OCI-LY1 (cell line): Measurements from ENCODE around the gene POLE2.

Experiments
- H2AFZ ChIP-seq: fragments of 200-600 bp; sonication (generic), shearing (Covaris generic); 2 replicates; pipeline ENCODE4 v1.6.0; 2014; ENCODE audit warnings: antibody characterized with exemption, mild to moderate bottlenecking, low read length
- H3F3A ChIP-seq: fragments of 200-600 bp; sonication (generic), shearing (Covaris generic); 2 replicates; pipeline ENCODE4 v1.6.0; 2014; ENCODE audit warnings: mild to moderate bottlenecking, antibody characterized with exemption, low read length, moderate library complexity; ENCODE audit not compliant: insufficient read depth
- H3K27ac ChIP-seq: fragments of 200-600 bp; sonication (generic); 2 replicates; pipeline ENCODE4 v1.5.1; 2014; ENCODE audit warnings: low read length, mixed run types, mild to moderate bottlenecking, low read depth; ENCODE audit not compliant: poor library complexity, severe bottlenecking
- H3K27me3 ChIP-seq: fragments of 200-600 bp; sonication (generic); 2 replicates; pipeline ENCODE4 v1.6.0; 2014; ENCODE audit warnings: antibody characterized with exemption, mild to moderate bottlenecking, low read length, moderate library complexity; ENCODE audit not compliant: insufficient read depth
- H3K36me3 ChIP-seq: fragments of 200-600 bp; sonication (generic); 2 replicates; pipeline ENCODE4 v1.6.1; 2014; ENCODE audit warnings: mild to moderate bottlenecking, antibody characterized with exemption, low read length, moderate library complexity, mixed read lengths; ENCODE audit not compliant: insufficient read depth
- H3K4me1 ChIP-seq: fragments of 200-600 bp; sonication (generic); 2 replicates; pipeline ENCODE4 v1.5.1; 2014; ENCODE audit warnings: mild to moderate bottlenecking, low read length, moderate library complexity; ENCODE audit not compliant: insufficient read depth, severe bottlenecking
- H3K4me2 ChIP-seq: fragments of 200-600 bp; sonication (generic), shearing (Covaris generic); 2 replicates; pipeline ENCODE4 v1.6.1; 2014; ENCODE audit warnings: low read length
- H3K4me3 ChIP-seq: fragments of 200-600 bp; sonication (generic); 2 replicates; pipeline ENCODE4 v1.5.1; 2014; ENCODE audit warnings: low read length, low read depth, mild to moderate bottlenecking, mixed read lengths; ENCODE audit not compliant: poor library complexity, severe bottlenecking
- H3K79me2 ChIP-seq: fragments of 200-600 bp; shearing (Covaris generic); 2 replicates; pipeline ENCODE4 v1.6.1; 2016; ENCODE audit warnings: mixed run types, low read length, mixed read lengths; ENCODE audit not compliant: insufficient read depth
- H3K9ac ChIP-seq: fragments of 200-600 bp; sonication (generic), shearing (Covaris generic); 2 replicates; pipeline ENCODE4 v1.6.1; 2014; ENCODE audit warnings: mild to moderate bottlenecking, low read length, mixed read lengths
- H3K9me2 ChIP-seq: fragments of 200-600 bp; sonication (generic), shearing (Covaris generic); 2 replicates; pipeline ENCODE4 v1.6.1; 2014; ENCODE audit warnings: low read depth, mild to moderate bottlenecking, low read length, mixed read lengths
- H3K9me3 ChIP-seq: fragments of 200-600 bp; shearing (Covaris generic); 2 replicates; pipeline ENCODE4 v1.6.1; 2014; ENCODE audit warnings: low read length, mixed read lengths
- H4K20me1 ChIP-seq: fragments of 200-600 bp; sonication (generic), shearing (Covaris generic); 2 replicates; pipeline ENCODE4 v1.6.0; 2016; ENCODE audit warnings: mild to moderate bottlenecking, low read length; ENCODE audit not compliant: insufficient read depth
- CTCF ChIP-seq: fragments of 200-600 bp; sonication (generic), shearing (Covaris generic); IDR thresholded peaks from 2 replicates; pipeline ENCODE4 v1.5.1; 2017; ENCODE audit warnings: mild to moderate bottlenecking, antibody characterized with exemption, low read length, moderate library complexity, mixed read lengths
- EZH2 ChIP-seq: fragments of 200-600 bp; sonication (generic), shearing (Covaris generic); IDR thresholded peaks from 2 replicates; pipeline ENCODE4 v1.8.0; 2017; ENCODE audit warnings: borderline replicate concordance, mixed run types, mild to moderate bottlenecking, antibody characterized with exemption, low read length, moderate library complexity, mixed read lengths

POLE2 gene

GRCh38 chr14:49677643-49678042 lies 10.4 kb downstream of the POLE2 start:
- Histone ChIP-seq H3K4me2 (no peak overlapping the region), H3K79me2 (no peaks in the 10 kb centered on the region), H3K4me1 (no peaks in the 10 kb centered on the region), H3K9me3 (no peaks in the 10 kb centered on the region), H2AFZ (no peak overlapping the region), H3K36me3 (peaks cover 86% of the 10 kb centered on the region), H3K27ac (no peak overlapping the region), H4K20me1 (no peaks in the 10 kb centered on the region), H3K9me2 (no peaks in the 10 kb centered on the region), H3K4me3 (no peak overlapping the region), H3K9ac (no peak overlapping the region), H3F3A (no peaks in the 10 kb centered on the region), H3K27me3 (no peaks in the 10 kb centered on the region)
- TF ChIP-seq EZH2: no peak
- TF ChIP-seq CTCF: no peak

DNA sequence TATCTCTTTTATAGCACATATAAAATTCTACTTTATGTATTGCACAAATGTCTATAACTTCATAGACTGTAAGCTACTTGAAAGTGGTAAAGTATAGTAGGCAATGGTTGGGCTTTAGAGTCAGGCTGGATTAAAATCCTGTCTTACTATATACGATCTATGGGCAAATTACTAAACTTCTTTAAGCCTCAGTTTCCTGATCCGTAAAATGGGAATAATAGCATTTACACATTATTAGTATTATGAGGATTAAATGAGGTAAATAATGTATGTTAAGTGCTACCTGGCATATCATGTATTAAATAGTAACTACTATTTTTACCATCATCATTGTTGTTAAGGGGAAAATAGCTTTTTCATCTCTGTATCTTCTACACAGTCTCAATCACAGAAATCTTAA lies 14.4 kb downstream of the POLE2 start:
- TF ChIP-seq CTCF (no peak), EZH2 (no peak)
- no peaks in the 10 kb centered on the region for H3K4me1 ChIP-seq
- peaks cover 71% of the 10 kb centered on the region for H3K36me3 ChIP-seq
- H3F3A ChIP-seq: no peaks in the 10 kb centered on the region
- no peak overlapping the region for H3K27ac ChIP-seq
- no peaks in the 10 kb centered on the region for H3K79me2 ChIP-seq
- no peaks in the 10 kb centered on the region for H3K27me3 ChIP-seq
- H3K9me2 ChIP-seq: no peaks in the 10 kb centered on the region
- H3K4me3 ChIP-seq: no peak overlapping the region
- no peak overlapping the region for H2AFZ ChIP-seq
- no peak overlapping the region for H3K4me2 ChIP-seq
- no peaks in the 10 kb centered on the region for H3K9me3 ChIP-seq
- H3K9ac ChIP-seq: no peak overlapping the region
- no peaks in the 10 kb centered on the region for H4K20me1 ChIP-seq

- H3K27me3 ChIP-seq: no peaks in the 10 kb centered on the region
- no peaks in the 10 kb centered on the region for H3K4me1 ChIP-seq
- no peaks in the 10 kb centered on the region for H3K9me3 ChIP-seq
- H3K4me3 ChIP-seq: no peak overlapping the region
- H3K9me2 ChIP-seq: no peaks in the 10 kb centered on the region
- H3K27ac ChIP-seq: no peak overlapping the region
- H3K4me2 ChIP-seq: no peak overlapping the region
- no peaks in the 10 kb centered on the region for H4K20me1 ChIP-seq
- peaks cover 61% of the 10 kb centered on the region for H3K36me3 ChIP-seq
- H2AFZ ChIP-seq: no peak overlapping the region
- H3K79me2 ChIP-seq: no peaks in the 10 kb centered on the region
- TF ChIP-seq CTCF (no peak), EZH2 (no peak)
- no peak overlapping the region for H3K9ac ChIP-seq
- H3F3A ChIP-seq: no peaks in the 10 kb centered on the region
Measured at GRCh38 chr14:49670475-49670874, 17.5 kb downstream of the POLE2 start.
